Uterus (tissue), 4 donors: Measurements from ENCODE around the gene MED31. TPM values are rescaled to one million over a fixed set of nuclear protein-coding genes. Genes with fewer than 3 reads are reported as not detected.
"Not testable (repeated sequence)": the region's sequence is repeated elsewhere in the genome, so short reads cannot be mapped to it uniquely, and the experiment has no call there.

Experiments used
- DNase-seq, 2 donors: peaks; one replicate each; pipeline ENCODE4 v3.0.0-alpha.2; 2019 to 2020
- H3K27ac ChIP-seq, 2 donors: fragments of 200-600 bp; sonication (generic); 1 replicate in 1 of 2; 2 replicates in 1 of 2; pipeline ENCODE4 v1.5.1; 2016 to 2018
- H3K27me3 ChIP-seq, 2 donors: fragments of 200-600 bp; sonication (generic); one replicate each; pipeline ENCODE4 v1.5.1; 2018 to 2019; ENCODE audit warnings: control low read depth in 1 of 2
- H3K36me3 ChIP-seq, 2 donors: fragments of 200-600 bp; sonication (generic); one replicate each; pipeline ENCODE4 v1.5.1; 2019; ENCODE audit warnings: control low read depth in 1 of 2
- H3K4me1 ChIP-seq, 2 donors: fragments of 200-600 bp; sonication (generic); one replicate each; pipeline ENCODE4 v1.5.1; 2018 to 2019; ENCODE audit warnings: control low read depth in 1 of 2
- H3K4me3 ChIP-seq, 2 donors: fragments of 200-600 bp; sonication (generic); 1 replicate in 1 of 2; 2 replicates in 1 of 2; pipeline ENCODE4 v1.5.1; 2018 to 2019; ENCODE audit warnings: mild to moderate bottlenecking in 1 of 2
- H3K9me3 ChIP-seq, 2 donors: fragments of 200-600 bp; sonication (generic); one replicate each; pipeline ENCODE4 v1.5.1; 2019; ENCODE audit warnings: control low read depth in 1 of 2
- POLR2A ChIP-seq, 2 donors: fragments of 450-650 bp; IDR thresholded peaks; one replicate each; pipeline ENCODE4 v1.6.1; 2016; ENCODE audit warnings: antibody characterized with exemption in 2 of 2, mild to moderate bottlenecking in 1 of 2, moderate library complexity in 1 of 2
- intact Hi-C: fragments of 100-400 bp; cut with DNase I; formaldehyde crosslinking; loops from one replicate; pipeline ENCODE4 v1.15.1; 2023; ENCODE audit warnings: low total_unique reads
- microRNA-seq: library from miRNA; unstranded; fragments of <30 nt; microRNA quantifications from one replicate; pipeline ENCODE4, GENCODE V29; 2016; ENCODE audit warnings: borderline microRNAs expressed, borderline replicate concordance
- small RNA-seq: library from RNA; depleted of rRNA; stranded (forward); fragments of <200 nt; gene quantifications from one replicate; pipeline ENCODE3, GENCODE V24; 2016
- total RNA-seq, 4 donors: library from RNA; depleted of rRNA in 3 of 4; stranded (reverse); fragments of >200 nt in 3 of 4; gene quantifications; one replicate each; pipeline versions ENCODE4 v1.1.0 to v1.2.4, GENCODE V29; 2014 to 2023
- TF ChIP-seq, protein P1 (sequence below), 4 experiments: fragments of 200-600 bp in 2 of 4; fragments of 450-650 bp in 2 of 4; sonication (generic) in 2 of 4; IDR thresholded peaks; one replicate each; pipeline ENCODE4 v1.5.1; 2016 to 2019; ENCODE audit warnings: antibody characterized with exemption in 4 of 4, mild to moderate bottlenecking in 2 of 4, moderate library complexity in 1 of 4
- donor health status: DM: yes; HTN: yes; CAD: no.

The MED31 gene
- total RNA-seq, 4 donors from 2014 or later = 1.5 to 49.7 (median 15.7) TPM

DNA sequence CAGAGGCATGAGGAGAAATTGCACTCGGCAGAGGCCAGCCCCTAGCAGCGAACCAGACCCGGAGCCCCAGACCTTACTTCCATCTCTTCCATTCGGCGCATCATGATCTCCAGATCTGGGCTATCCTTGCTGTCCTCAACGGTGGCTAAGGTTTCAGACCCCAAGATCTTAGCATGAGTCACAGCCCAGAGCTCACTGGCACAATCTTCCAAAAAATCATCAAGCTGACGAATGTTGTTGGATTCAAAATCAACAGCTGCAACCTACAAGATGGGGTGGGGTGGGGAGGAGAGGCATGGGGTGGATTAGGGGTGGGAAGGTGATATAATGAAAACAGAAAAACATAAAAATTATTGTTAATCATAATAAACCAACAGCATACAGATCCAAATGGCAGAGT is 55.3 kb downstream of the MED31 start:
- H3K36me3 ChIP-seq = no peaks in the 10 kb centered on the region
- no peaks in the 10 kb centered on the region for H3K27me3 ChIP-seq
- no peak overlapping the region for H3K4me3 ChIP-seq
- H3K27ac ChIP-seq = no peak overlapping the region
- H3K9me3 ChIP-seq = no peaks in the 10 kb centered on the region
- TF ChIP-seq, protein P1, sequence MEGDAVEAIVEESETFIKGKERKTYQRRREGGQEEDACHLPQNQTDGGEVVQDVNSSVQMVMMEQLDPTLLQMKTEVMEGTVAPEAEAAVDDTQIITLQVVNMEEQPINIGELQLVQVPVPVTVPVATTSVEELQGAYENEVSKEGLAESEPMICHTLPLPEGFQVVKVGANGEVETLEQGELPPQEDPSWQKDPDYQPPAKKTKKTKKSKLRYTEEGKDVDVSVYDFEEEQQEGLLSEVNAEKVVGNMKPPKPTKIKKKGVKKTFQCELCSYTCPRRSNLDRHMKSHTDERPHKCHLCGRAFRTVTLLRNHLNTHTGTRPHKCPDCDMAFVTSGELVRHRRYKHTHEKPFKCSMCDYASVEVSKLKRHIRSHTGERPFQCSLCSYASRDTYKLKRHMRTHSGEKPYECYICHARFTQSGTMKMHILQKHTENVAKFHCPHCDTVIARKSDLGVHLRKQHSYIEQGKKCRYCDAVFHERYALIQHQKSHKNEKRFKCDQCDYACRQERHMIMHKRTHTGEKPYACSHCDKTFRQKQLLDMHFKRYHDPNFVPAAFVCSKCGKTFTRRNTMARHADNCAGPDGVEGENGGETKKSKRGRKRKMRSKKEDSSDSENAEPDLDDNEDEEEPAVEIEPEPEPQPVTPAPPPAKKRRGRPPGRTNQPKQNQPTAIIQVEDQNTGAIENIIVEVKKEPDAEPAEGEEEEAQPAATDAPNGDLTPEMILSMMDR (IDR thresholded peaks at IDR 0.05) = no peak
- TF ChIP-seq POLR2A (IDR thresholded peaks at IDR 0.05) = no peak
- no peak for DNase-seq
- no peaks in the 10 kb centered on the region for H3K4me1 ChIP-seq
- intact Hi-C loops = no loop called here

DNA sequence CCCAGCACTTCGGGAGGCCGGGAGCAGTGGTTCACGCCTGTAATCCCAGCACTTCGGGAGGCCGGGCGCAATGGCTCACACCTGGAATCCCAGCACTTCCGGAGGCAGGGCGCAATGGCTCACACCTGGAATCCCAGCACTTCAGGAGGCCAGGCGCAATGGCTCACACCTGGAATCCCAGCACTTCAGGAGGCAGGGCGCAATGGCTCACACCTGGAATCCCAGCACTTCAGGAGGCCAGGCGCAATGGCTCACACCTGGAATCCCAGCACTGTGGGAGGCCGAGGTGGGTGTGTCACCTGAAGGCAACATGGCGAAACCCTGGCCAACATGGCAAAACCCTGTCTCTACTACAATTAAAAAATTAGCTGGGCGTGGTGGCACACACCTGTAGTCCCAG is 58.0 kb downstream of the MED31 start:
- H3K27ac ChIP-seq, H3K4me1 ChIP-seq, DNase-seq, H3K27me3 ChIP-seq, H3K9me3 ChIP-seq, intact Hi-C loops, H3K36me3 ChIP-seq, H3K4me3 ChIP-seq: not testable (repeated sequence)

Small RNAs within 50 kb of the gene (microRNA-seq; reads per million reads assigned to microRNA genes)
- not detected for gene MIR4520-1
- not detected for gene MIR4520-2

Small RNAs within 50 kb of the gene (small RNA-seq; reads per million reads assigned to genes)
- not detected for gene MIR4520-1
- gene RNA5SP435 = 0.60 reads per million, percentile 11 among the genes with 10 or more reads in this experiment

Other genes with a start within 250 kb of the MED31 start
- gene AIPL1, start 216.5 kb downstream of the MED31 start, total RNA-seq = not detected
- 10 to 100 TPM in 1 of 4 donors, not detected in 3; 16.0 TPM for gene PIMREG, start 207.2 kb downstream of the MED31 start, total RNA-seq
- 1 to 10 TPM in 3 of 4 donors, under 1 TPM in 1; 0.59 to 9.3 (median 6.1) TPM for gene PITPNM3, start 95.0 kb downstream of the MED31 start, total RNA-seq
- 10 to 100 TPM in 3 of 4 donors, 1 to 10 TPM in 1; 6.2 to 52.3 (median 28.8) TPM for gene KIAA0753, start 10.9 kb downstream of the MED31 start, total RNA-seq
- 100 to 1,000 TPM in 1 of 4 donors, 10 to 100 TPM in 2, 1 to 10 TPM in 1; 2.8 to 108 (median 51.5) TPM for gene TXNDC17, start 10.5 kb downstream of the MED31 start, total RNA-seq
- 1 to 10 TPM in 3 of 4 donors, under 1 TPM in 1; 0.26 to 3.2 (median 1.3) TPM for gene C17orf100, start 157 bp upstream of the MED31 start, total RNA-seq
- 1 to 10 TPM in 1 of 4 donors, under 1 TPM in 1, not detected in 2; 0.61 to 2.8 TPM for gene SLC13A5, start 61.8 kb upstream of the MED31 start, total RNA-seq
- gene XAF1, start 104.4 kb upstream of the MED31 start, total RNA-seq = 100 to 1,000 TPM in 1 of 4 donors, 10 to 100 TPM in 3; 16.5 to 139 (median 63.9) TPM
- gene FBXO39, start 124.6 kb upstream of the MED31 start, total RNA-seq = 1 to 10 TPM in 2 of 4 donors, under 1 TPM in 1, not detected in 1; 0.76 to 4.7 (median 2.0) TPM
- gene TEKT1, start 180.1 kb upstream of the MED31 start, total RNA-seq = 1 to 10 TPM in 1 of 4 donors, under 1 TPM in 1, not detected in 2; 0.12 to 2.4 TPM